ENCODE results near the gene XBP1.
"Not testable (repeated sequence)": the region's sequence is repeated elsewhere in the genome, so short reads cannot be mapped to it uniquely, and the experiment has no call there.

XBP1 gene

GRCh38 chr22:28800308-28801041 lies at the start of gene XBP1:
XBP1 (minus strand) TSS chr22:28800569.
- DNase-seq: peak; percentile 95

DNA sequence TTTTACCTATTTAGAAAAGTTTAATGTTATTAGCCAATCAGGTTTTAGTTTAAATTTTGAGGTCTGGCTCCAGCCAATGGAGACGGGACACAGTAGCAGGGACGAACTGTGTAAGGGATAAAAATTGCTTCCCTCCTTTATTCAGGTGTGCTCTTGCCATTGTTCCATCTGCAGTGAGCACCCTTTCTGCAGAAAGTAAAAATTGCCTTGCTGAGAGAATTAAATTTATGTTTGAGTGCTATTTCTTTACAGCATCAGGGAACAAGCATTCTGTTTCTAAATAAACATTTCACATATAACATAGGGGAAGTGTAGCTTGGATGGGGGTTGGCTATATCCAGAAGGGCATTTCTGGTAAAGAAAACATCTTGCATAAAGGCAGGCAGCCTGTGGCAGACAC lies 46.6 kb upstream of the XBP1 start:
- no peak for DNase-seq

DNA sequence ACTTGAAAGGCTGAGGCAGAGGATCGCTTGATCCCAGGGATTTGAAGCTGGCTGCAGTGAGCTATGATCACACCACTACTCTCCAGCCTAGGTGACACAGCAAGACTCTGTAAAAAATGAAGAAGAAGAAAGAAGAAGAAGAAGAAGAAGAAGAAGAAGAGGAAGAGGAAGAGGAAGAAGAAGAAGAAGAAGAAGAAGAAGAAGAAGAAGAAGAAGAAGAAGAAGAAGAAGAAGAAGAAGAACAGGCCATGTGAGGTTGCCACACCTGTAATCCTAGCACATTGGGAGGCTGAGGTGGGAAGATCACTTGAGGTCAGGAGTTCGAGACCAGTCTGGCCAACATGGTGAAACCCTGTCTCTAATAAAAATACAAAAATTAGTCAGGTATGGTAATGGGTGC lies 43.9 kb upstream of the XBP1 start:
- DNase-seq: not testable (repeated sequence)

- DNase-seq: no peak
Observed at GRCh38 chr22:28843633-28844032, 43.3 kb upstream of the XBP1 start.

DNA sequence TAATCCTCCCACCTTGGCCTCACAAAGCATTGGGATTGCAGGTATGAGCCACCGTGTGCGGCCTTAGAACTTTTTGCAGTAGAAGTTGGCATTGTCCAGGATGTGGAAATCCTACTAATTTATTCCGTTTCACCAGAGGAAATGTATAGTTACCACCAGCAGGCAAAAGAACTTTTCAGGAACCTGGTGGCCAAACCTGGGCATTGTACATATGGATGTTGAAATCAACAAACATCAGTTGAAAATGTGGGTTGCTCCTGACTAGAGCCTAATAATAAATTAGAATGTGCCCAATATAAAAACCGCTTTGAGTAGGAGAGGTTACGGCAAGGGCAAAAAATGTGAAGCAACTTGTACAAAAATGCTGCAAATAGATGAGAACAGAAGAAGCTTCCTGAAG lies 40.7 kb upstream of the XBP1 start:
- DNase-seq: no peak

GRCh38 chr22:28838971-28839370 lies 38.6 kb upstream of the XBP1 start:
- DNase-seq: no peak

GRCh38 chr22:28837640-28838039 lies 37.3 kb upstream of the XBP1 start:
- no peak for DNase-seq

DNA sequence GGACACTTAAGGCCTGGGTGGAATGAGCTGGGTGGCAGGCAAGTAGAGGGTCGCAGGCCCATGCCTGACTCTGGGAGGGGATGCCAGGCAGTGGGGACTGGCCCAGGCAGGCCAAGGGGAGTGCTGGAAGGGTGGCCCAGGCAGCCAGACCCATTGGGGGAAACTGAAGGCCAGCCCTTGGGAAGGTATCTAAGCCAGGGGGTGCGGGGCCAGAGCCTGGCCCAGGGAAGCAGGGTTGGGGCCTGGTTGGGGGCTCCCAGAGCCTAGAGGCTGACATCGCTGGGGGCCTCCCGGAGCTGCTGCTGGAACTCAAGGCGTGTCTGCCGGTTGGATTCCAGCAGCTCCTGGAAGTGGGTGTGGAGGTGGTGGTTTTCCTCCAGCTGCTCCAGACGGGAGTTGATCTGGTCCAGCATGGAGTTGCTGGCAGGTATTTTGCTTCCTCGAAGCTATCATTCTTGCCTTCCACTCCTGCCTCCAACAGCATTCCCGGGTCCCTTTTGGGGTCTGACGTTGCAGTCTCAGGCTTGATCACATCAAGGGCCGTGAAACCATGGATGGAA lies 35.3 kb upstream of the XBP1 start:
- no peak for DNase-seq

DNA sequence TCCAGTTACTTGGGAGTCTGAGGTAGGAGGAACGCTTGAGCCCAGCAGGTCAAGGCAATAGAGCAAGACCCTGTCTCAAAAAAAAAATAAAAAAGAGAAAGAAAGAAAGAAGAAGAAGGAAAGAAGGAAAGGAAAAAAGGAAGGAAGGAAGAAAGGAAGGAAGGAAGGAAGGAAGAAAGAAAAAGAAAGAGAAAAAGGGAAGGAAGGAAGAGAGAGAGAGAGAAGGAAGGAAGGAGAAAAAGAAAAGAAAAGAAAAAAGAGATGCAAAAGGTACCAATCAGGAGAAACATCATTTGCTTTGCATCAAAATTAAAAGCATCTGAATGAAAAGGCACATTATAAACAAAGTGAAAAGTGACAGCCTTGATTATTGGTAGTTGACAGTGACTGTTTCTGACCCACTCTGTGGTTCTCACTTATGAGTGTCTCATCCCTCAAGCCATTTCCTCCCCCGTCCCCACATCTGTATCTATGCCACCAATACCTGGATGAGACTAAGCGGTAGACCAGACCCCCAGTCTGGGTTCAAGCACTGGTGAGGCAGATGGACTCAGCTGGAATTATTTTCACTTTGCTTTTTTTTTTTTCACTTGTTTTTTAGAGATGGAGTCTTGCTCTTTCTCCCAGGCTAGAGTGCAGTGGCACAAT lies 33.0 kb upstream of the XBP1 start:
- no peak for DNase-seq

- DNase-seq: no peak
Observed at GRCh38 chr22:28832731-28833130, 32.4 kb upstream of the XBP1 start.

GRCh38 chr22:28831140-28832072 lies 31.0 kb upstream of the XBP1 start:
- DNase-seq: no peak

- no peak for DNase-seq
Observed at GRCh38 chr22:28830441-28830840, 30.1 kb upstream of the XBP1 start.

GRCh38 chr22:28829358-28830181 lies 29.2 kb upstream of the XBP1 start:
- peak; percentile 63 for DNase-seq

DNA sequence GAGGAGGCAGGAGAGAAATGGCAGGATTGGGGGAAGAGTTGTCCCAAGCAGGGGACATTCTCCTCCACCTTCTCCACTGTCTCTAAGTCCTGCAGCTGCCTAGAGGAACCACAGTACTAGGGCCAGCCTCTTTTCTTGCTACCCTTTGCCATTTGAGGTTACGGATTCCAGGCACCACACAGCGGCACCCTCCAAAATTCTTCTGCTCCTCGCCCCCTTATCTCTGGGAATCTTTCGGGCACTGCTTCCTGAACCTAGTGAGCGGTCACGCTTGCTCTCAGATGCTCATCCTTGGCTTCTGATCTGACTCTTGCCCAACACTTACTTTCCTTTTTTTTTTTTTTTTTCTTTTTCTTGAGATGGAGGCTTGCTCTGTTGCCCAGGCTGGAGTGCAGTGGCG lies 26.6 kb upstream of the XBP1 start:
- DNase-seq: no peak

- DNase-seq: not testable (repeated sequence)
Observed at GRCh38 chr22:28826430-28826829, 26.1 kb upstream of the XBP1 start.

- not testable (repeated sequence) for DNase-seq
Observed at GRCh38 chr22:28824455-28824854, 24.1 kb upstream of the XBP1 start.

DNA sequence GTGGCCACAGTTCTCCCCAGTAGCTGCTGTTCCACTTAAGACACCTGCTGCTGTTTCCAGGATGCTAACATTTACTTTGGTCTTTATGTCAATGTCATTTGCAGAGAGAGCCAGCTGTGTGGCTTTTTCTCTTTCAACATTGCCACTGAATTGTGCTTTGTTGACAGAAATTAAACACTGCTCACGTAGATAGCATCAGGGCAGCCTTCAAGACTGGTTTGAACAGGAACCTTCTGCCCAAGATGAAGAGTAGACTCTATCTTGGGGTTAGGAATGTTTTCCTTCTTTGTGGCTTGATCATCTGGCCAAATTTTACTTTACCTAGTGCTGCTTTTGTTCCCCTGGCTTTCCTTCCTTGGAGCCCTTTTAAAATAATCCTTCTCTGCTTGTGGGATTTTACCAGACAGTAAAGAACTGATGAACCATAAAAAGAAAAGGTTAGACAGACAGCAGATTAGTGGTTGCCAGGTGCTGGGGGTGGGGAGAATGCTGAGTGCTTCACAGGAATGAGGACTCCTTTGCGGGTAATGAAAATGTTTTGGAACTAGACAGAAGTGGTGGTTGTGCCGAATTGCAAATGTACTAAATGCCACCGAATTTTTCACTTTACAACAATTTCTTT lies 22.7 kb upstream of the XBP1 start:
- no peak for DNase-seq

DNA sequence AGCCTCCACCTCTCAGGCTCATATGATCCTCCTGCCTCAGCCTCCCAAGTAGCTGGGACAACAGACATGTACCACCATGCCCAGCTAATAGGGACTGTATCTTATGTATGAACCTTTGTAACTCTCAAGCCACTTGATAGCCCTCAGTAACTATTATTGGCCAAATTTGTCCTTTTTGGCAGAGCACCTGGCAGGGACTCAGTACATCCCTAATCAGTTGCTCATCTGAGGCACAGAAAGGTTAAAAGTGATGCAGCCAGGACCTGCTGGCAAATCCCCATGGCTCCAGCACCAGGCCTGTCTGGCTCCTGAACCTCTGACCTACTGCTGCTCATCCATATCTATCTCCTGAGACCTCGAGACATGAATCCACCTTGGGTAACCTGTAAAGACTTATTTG lies 21.1 kb upstream of the XBP1 start:
- DNase-seq: no peak

GRCh38 chr22:28820885-28821284 lies 20.5 kb upstream of the XBP1 start:
- DNase-seq: no peak

DNA sequence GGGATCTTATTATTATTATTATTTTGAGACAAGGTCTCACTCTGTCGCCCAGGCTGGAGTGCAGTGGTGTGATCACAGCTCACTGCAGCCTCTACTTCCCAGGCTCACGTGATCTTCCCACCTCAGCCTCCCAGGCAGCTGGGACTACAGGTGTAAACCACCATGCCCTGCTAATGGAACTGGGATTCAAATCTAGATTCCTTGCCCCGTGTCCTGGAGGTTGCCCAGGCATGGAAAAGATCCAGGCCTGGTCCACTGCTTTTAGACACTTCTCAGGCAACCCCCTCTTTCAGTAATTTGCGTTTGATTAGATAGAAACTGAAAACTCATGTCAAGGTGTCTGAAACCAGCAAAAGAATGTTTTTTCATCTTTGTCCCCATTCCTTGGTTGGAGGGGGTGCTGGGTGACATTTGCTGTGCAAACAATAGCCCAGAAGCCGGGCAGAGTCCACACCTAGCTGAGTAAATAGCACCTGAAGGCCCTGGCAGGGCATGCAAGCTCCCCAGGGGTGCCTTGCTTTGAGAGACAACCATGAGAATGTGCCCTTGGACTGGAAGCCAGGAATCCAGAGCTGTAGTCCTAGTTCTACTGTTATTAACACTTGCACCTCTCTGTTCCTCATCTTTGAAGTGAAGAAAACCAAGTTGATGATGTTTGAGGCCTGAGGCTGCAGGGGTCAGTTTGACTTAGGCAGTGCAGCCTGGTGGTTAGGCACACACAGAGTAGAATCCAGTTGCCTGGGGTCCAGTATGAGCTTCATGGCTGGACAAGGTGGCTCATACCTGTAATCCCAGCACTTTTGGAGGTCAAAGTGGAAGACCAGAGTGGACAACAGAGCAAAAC lies 19.1 kb upstream of the XBP1 start:
- DNase-seq: no peak
